HCT116 (cell line): Measurements from ENCODE around the gene TRPV4. TPM values are rescaled to one million over a fixed set of nuclear protein-coding genes. Genes with fewer than 3 reads are reported as not detected.

ENCODE experiments used
- ATAC-seq: fragments of 200-7000 bp; cut with Tn5 transposase; 2 replicates; pipeline ENCODE4 v1.9.1; 2020; ENCODE audit warnings: mild to moderate bottlenecking, moderate library complexity
- BruUV-seq: library from RNA; stranded (reverse); fragments of 400-500 nt; replicated peaks from 2 replicates; lab custom pipeline; 2021; lab: Mats Ljungman, UMichigan
- CTCF ChIA-PET: fragments of 300-600 bp; sonication (Branson Sonifier 250); formaldehyde crosslinking; loops from one replicate; lab custom pipeline; 2021; ENCODE audit warnings: antibody characterized with exemption; lab: Charles Lee
- POLR2A ChIA-PET: fragments of 300-600, 350-600 bp; sonication (Branson Sonifier 250); formaldehyde crosslinking; loops from one replicate; lab custom pipeline; 2021; ENCODE audit warnings: antibody characterized with exemption; lab: Charles Lee
- RAD21 ChIA-PET, 2 experiments: fragments of 300-600 bp; sonication (Branson Sonifier 250); formaldehyde crosslinking; loops; one replicate each; lab custom pipeline; 2023; ENCODE audit warnings: low total read pairs in 2 of 2; ENCODE audit not compliant: uncharacterized antibody in 2 of 2, unreplicated experiment in 2 of 2, low non-redundant PET in 1 of 2; lab: Charles Lee
- DNase-seq: peaks from one replicate; pipeline ENCODE4 v3.0.0-alpha.2; 2010; ENCODE audit warnings: low read depth, low spot score
- H2AFZ ChIP-seq: fragments of 200-600 bp; shearing (Covaris generic), sonication (generic); 2 replicates; pipeline ENCODE4 v1.6.1; 2017; ENCODE audit warnings: low read depth, mixed run types, mixed read lengths, antibody characterized with exemption, low read length; ENCODE audit not compliant: poor library complexity, severe bottlenecking
- H3K27ac ChIP-seq: 2 replicates; pipeline ENCODE4 v1.5.1; 2012; ENCODE audit warnings: low read depth, low read length
- H3K27me3 ChIP-seq: fragments of 200-600 bp; sonication (generic); 2 replicates; pipeline ENCODE4 v1.6.1; 2016; ENCODE audit warnings: mixed run types, low read length, mixed read lengths; ENCODE audit not compliant: insufficient read depth
- H3K36me3 ChIP-seq, 2 experiments: fragments of 200-500 bp in 1 of 2; fragments of 200-600 bp in 1 of 2; sonication (Bioruptor generic) in 1 of 2; sonication (generic) in 1 of 2; 2 replicates each; pipeline versions ENCODE4 v1.5.1 to v1.6.1; 2014 to 2016; ENCODE audit warnings: low read length in 2 of 2, inconsistent platforms in 1 of 2, mixed read lengths in 1 of 2, mixed run types in 1 of 2; ENCODE audit not compliant: insufficient read depth in 2 of 2, control insufficient read depth in 1 of 2
- H3K4me1 ChIP-seq, 2 experiments: fragments of 200-600 bp in 1 of 2; sonication (generic) in 1 of 2; 2 replicates each; pipeline versions ENCODE4 v1.5.1 to v1.6.1; 2012 to 2017; ENCODE audit warnings: low read length in 2 of 2, inconsistent platforms in 1 of 2, mild to moderate bottlenecking in 1 of 2, mixed read lengths in 1 of 2, mixed run types in 1 of 2, moderate library complexity in 1 of 2; ENCODE audit not compliant: insufficient read depth in 2 of 2, control insufficient read depth in 1 of 2
- H3K4me2 ChIP-seq: fragments of 200-600 bp; sonication (generic); 2 replicates; pipeline ENCODE4 v1.6.1; 2017; ENCODE audit warnings: mixed run types, low read length, mixed read lengths
- H3K4me3 ChIP-seq, 2 experiments: fragments of 200-600 bp in 1 of 2; sonication (generic) in 1 of 2; replicated peaks in 1 of 2; 2 replicates each; pipeline ENCODE4 v1.5.1; 2011 to 2016; ENCODE audit warnings: low read length in 2 of 2, control low read depth in 1 of 2, low read depth in 1 of 2, mild to moderate bottlenecking in 1 of 2, mixed read lengths in 1 of 2, mixed run types in 1 of 2
- H3K79me2 ChIP-seq: fragments of 200-600 bp; sonication (generic); 2 replicates; pipeline ENCODE4 v1.6.1; 2017; ENCODE audit warnings: mild to moderate bottlenecking, mixed run types, low read length, moderate library complexity, mixed read lengths; ENCODE audit not compliant: insufficient read depth
- H3K9ac ChIP-seq: fragments of 200-600 bp; sonication (generic); 2 replicates; pipeline ENCODE4 v1.6.1; 2016; ENCODE audit warnings: low read length, mixed read lengths
- H3K9me2 ChIP-seq: fragments of 200-600 bp; sonication (generic), shearing (Covaris generic); 2 replicates; pipeline ENCODE4 v1.6.1; 2017; ENCODE audit warnings: mixed run types, mild to moderate bottlenecking, moderate library complexity; ENCODE audit not compliant: insufficient read depth
- H3K9me3 ChIP-seq, 2 experiments: fragments of 200-500 bp in 1 of 2; fragments of 200-600 bp in 1 of 2; sonication (Bioruptor generic) in 1 of 2; sonication (generic) in 1 of 2; 2 replicates each; pipeline ENCODE4 v1.6.1; 2014 to 2017; ENCODE audit warnings: low read length in 2 of 2, mixed read lengths in 2 of 2, inconsistent platforms in 1 of 2, low read depth in 1 of 2, mild to moderate bottlenecking in 1 of 2, mixed run types in 1 of 2, moderate library complexity in 1 of 2; ENCODE audit not compliant: control insufficient read depth in 1 of 2, insufficient read depth in 1 of 2
- H4K20me1 ChIP-seq: fragments of 200-600 bp; sonication (generic), shearing (Covaris generic); 2 replicates; pipeline ENCODE4 v1.6.1; 2017; ENCODE audit warnings: mixed run types, mild to moderate bottlenecking, moderate library complexity; ENCODE audit not compliant: insufficient read depth
- ATF3 ChIP-seq: IDR thresholded peaks from 2 replicates; pipeline ENCODE4 v1.6.1; 2012
- CEBPB ChIP-seq: IDR thresholded peaks from 2 replicates; pipeline ENCODE4 v1.6.1; 2012; ENCODE audit warnings: low read depth
- CTCF ChIP-seq, 3 experiments: fragments of 200-600 bp in 1 of 3; sonication (generic) in 1 of 3; IDR thresholded peaks in 2 of 3; conservative IDR thresholded peaks in 1 of 3; 2 replicates each; pipeline ENCODE4 v1.5.1; 2012 to 2017; ENCODE audit warnings: low read depth in 2 of 3, low read length in 2 of 3, antibody characterized with exemption in 1 of 3, borderline replicate concordance in 1 of 3, control low read depth in 1 of 3, mild to moderate bottlenecking in 1 of 3, mixed read lengths in 1 of 3, mixed run types in 1 of 3, moderate library complexity in 1 of 3; ENCODE audit not compliant: insufficient read depth in 1 of 3
- EGR1 ChIP-seq: IDR thresholded peaks from 2 replicates; pipeline ENCODE4 v1.6.1; 2012; ENCODE audit warnings: low read depth
- ELF1 ChIP-seq: IDR thresholded peaks from 2 replicates; pipeline ENCODE4 v1.6.1; 2012; ENCODE audit warnings: low read depth, borderline replicate concordance
- FOSL1 ChIP-seq: IDR thresholded peaks from 2 replicates; pipeline ENCODE4 v1.6.1; 2012; ENCODE audit warnings: low read depth
- POLR2A ChIP-seq: IDR thresholded peaks from 2 replicates; pipeline ENCODE4 v1.7.0; 2011; ENCODE audit warnings: borderline replicate concordance; ENCODE audit not compliant: insufficient read depth, insufficient read length; ENCODE audit errors: extremely low read depth
- POLR2AphosphoS5 ChIP-seq: IDR thresholded peaks from 2 replicates; pipeline ENCODE4 v1.6.1; 2011; ENCODE audit warnings: mild to moderate bottlenecking, low read depth, low read length, moderate library complexity
- REST ChIP-seq: IDR thresholded peaks from 2 replicates; pipeline ENCODE4 v1.6.1; 2012; ENCODE audit warnings: low read depth
- SP1 ChIP-seq: IDR thresholded peaks from 2 replicates; pipeline ENCODE4 v1.6.1; 2012; ENCODE audit warnings: low read depth
- SRF ChIP-seq: IDR thresholded peaks from 2 replicates; pipeline ENCODE4 v1.6.1; 2012; ENCODE audit warnings: low read depth
- TCF7L2 ChIP-seq: IDR thresholded peaks from 2 replicates; pipeline ENCODE4 v1.7.0; 2011; ENCODE audit warnings: borderline replicate concordance, inconsistent platforms; ENCODE audit not compliant: insufficient read depth, insufficient read length; ENCODE audit errors: extremely low read depth
- ZBTB33 ChIP-seq: IDR thresholded peaks from 2 replicates; pipeline ENCODE4 v1.6.1; 2011; ENCODE audit warnings: mild to moderate bottlenecking, low read length, moderate library complexity; ENCODE audit not compliant: insufficient replicate concordance; ENCODE audit errors: extremely low read depth
- ZFX ChIP-seq: fragments of 450-650 bp; IDR thresholded peaks from 2 replicates; pipeline ENCODE4 v1.6.1; 2017
- intact Hi-C: fragments of 100-400 bp; cut with micrococcal nuclease; formaldehyde crosslinking; loops from 2 replicates; pipeline ENCODE4 v1.10.0; 2022
- total RNA-seq: library from RNA; stranded (reverse); gene quantifications from one replicate; pipeline ENCODE4 v1.2.1, GENCODE V29; 2021; ENCODE audit not compliant: unreplicated experiment

Gene TRPV4
- total RNA-seq, 1 experiment from 2014 or later = 0.54 TPM

- TF ChIP-seq CTCF (IDR thresholded peaks at IDR 0.05 in 2 of 3, conservative IDR thresholded peaks at IDR 0.05 in 1 of 3; ENCODE audit: borderline replicate concordance in 1 of 3, insufficient read depth in 1 of 3, low read depth in 2 of 3, low read length in 2 of 3) (no peak), ATF3 (no peak), CEBPB (no peak), ZFX (no peak)
These were observed 67.8 kb downstream of the TRPV4 start (continued) for GRCh38 chr12:109765446-109765810.

GRCh38 chr12:109764776-109765445 lies 68.3 kb downstream of the TRPV4 start:
- H3K79me2 ChIP-seq = no peaks in the 10 kb centered on the region
- H3K27me3 ChIP-seq = no peaks in the 10 kb centered on the region
- ATAC-seq (no peak), DNase-seq (no peak)
- H3K4me1 ChIP-seq = peaks cover 0 to 12% of the 10 kb centered on the region in 2 experiments; a peak in 2 of 4 replicates
- no peak overlapping the region for H3K4me2 ChIP-seq
- CTCF ChIA-PET = interaction anchor here (0.9 to 1.0 kb wide), 2 partner anchors 10 to 11 kb away, joined by 3 read pairs; no protein-coding TSS in a partner anchor
- intact Hi-C loops = no loop called here
- no peaks in the 10 kb centered on the region for H3K9me2 ChIP-seq
- RAD21 ChIA-PET = no interaction called here
- no peaks in the 10 kb centered on the region for H4K20me1 ChIP-seq
- BruUV-seq = no TSS peak
- no peak overlapping the region for H3K9ac ChIP-seq
- no peaks in the 10 kb centered on the region for H3K36me3 ChIP-seq
- POLR2A ChIA-PET = no interaction called here
- no peak overlapping the region for H2AFZ ChIP-seq
- H3K4me3 ChIP-seq = no peak overlapping the region
- H3K27ac ChIP-seq = no peak overlapping the region
- no peaks in the 10 kb centered on the region; a peak in 1 of 4 replicates for H3K9me3 ChIP-seq
- TF ChIP-seq POLR2AphosphoS5 (no peak), ELF1 (no peak), SP1 (no peak), POLR2A (no peak), ZBTB33 (no peak), CTCF (IDR thresholded peaks at IDR 0.05 in 2 of 3, conservative IDR thresholded peaks at IDR 0.05 in 1 of 3; ENCODE audit: borderline replicate concordance in 1 of 3, insufficient read depth in 1 of 3, low read depth in 2 of 3, low read length in 2 of 3) (no peak), EGR1 (no peak), REST (no peak), FOSL1 (no peak), SRF (no peak), TCF7L2 (no peak)
